GM12892 (cell line): Measurements from ENCODE around the gene QPCT.

Experiments
- DNase-seq: peaks from one replicate; pipeline ENCODE4 v3.0.0; 2011; ENCODE audit not compliant: insufficient read length
- FAIRE-seq: peaks from 2 replicates; lab custom pipeline; 2011; peaks lifted over from hg19 to GRCh38; lab: Jason Lieb, UNC
- POLR2A ChIP-seq: IDR thresholded peaks from 2 replicates; pipeline ENCODE4 v1.6.1; 2011; ENCODE audit warnings: low read depth, low read length, control low read depth
- POLR2AphosphoS5 ChIP-seq: IDR thresholded peaks from 2 replicates; pipeline ENCODE4 v1.6.1; 2011; ENCODE audit warnings: low read depth, low read length, control low read depth
- TAF1 ChIP-seq: IDR thresholded peaks from 2 replicates; pipeline ENCODE4 v1.6.1; 2011; ENCODE audit warnings: low read depth, mild to moderate bottlenecking, control low read depth, low read length, borderline replicate concordance

The QPCT gene

GRCh38 chr2:37387148-37387835 is 42.9 kb downstream of the QPCT start:
- no peak for FAIRE-seq
- no peak for DNase-seq
- no peak for TF ChIP-seq POLR2A
- TF ChIP-seq POLR2AphosphoS5: no peak
- no peak for TF ChIP-seq TAF1

GRCh38 chr2:37388074-37388473 is 43.6 kb downstream of the QPCT start:
- FAIRE-seq: peak; percentile 48
- no peak for TF ChIP-seq TAF1
- TF ChIP-seq POLR2AphosphoS5: no peak
- no peak for TF ChIP-seq POLR2A
- DNase-seq: no peak

GRCh38 chr2:37389395-37389794 is 45.0 kb downstream of the QPCT start:
- no peak for FAIRE-seq
- no peak for DNase-seq

GRCh38 chr2:37389989-37390765 is 45.7 kb downstream of the QPCT start:
- TF ChIP-seq TAF1: no peak
- TF ChIP-seq POLR2A: peak; percentile 42

More at GRCh38 chr2:37389395-37389794, 45.0 kb downstream of the QPCT start:
- TF ChIP-seq TAF1 (no peak), POLR2A (no peak; the same call in 1 of the 2 replicates), POLR2AphosphoS5 (no peak)

GRCh38 chr2:37390777-37391176 is 46.3 kb downstream of the QPCT start:
- FAIRE-seq (no peak), DNase-seq (no peak)
- TF ChIP-seq POLR2A (no peak), TAF1 (no peak), POLR2AphosphoS5 (no peak)

More at GRCh38 chr2:37389989-37390765, 45.7 kb downstream of the QPCT start:
- DNase-seq (peak; percentile 48), FAIRE-seq (peak; percentile 98)

- no peak for DNase-seq
- TF ChIP-seq POLR2AphosphoS5 (no peak), TAF1 (no peak), POLR2A (no peak)
- FAIRE-seq: no peak
These were observed 47.3 kb downstream of the QPCT start for GRCh38 chr2:37391711-37392110.

- DNase-seq: no peak
- no peak for FAIRE-seq
- TF ChIP-seq POLR2AphosphoS5: no peak
- TF ChIP-seq TAF1: no peak
- no peak for TF ChIP-seq POLR2A
These were observed 48.0 kb downstream of the QPCT start for GRCh38 chr2:37392428-37392827.

- no peak for DNase-seq
- TF ChIP-seq POLR2AphosphoS5: no peak
- TF ChIP-seq TAF1: no peak
- TF ChIP-seq POLR2A: no peak
- no peak for FAIRE-seq
These were observed 49.8 kb downstream of the QPCT start for GRCh38 chr2:37394263-37394662.

GRCh38 chr2:37394796-37395555 is 50.5 kb downstream of the QPCT start:
- FAIRE-seq (no peak), DNase-seq (no peak)
- TF ChIP-seq POLR2A (no peak), TAF1 (no peak), POLR2AphosphoS5 (no peak)

GRCh38 chr2:37396890-37397565 is 52.6 kb downstream of the QPCT start:
- DNase-seq (no peak), FAIRE-seq (no peak)
- TF ChIP-seq TAF1 (no peak), POLR2A (no peak), POLR2AphosphoS5 (no peak)

- FAIRE-seq (no peak), DNase-seq (no peak)
- no peak for TF ChIP-seq POLR2AphosphoS5
These were observed 54.6 kb downstream of the QPCT start for GRCh38 chr2:37398990-37399389.
